ENCODE measurements around the gene PEX11A. TPM values are rescaled to one million over a fixed set of nuclear protein-coding genes. Genes with fewer than 3 reads are reported as not detected.

The PEX11A gene
- total and polyA plus RNA-seq, 2 donors (not counting 1 experiment from before 2014, with no cell fraction given): 0.78 to 2.4 TPM

GRCh38 chr15:89648106-89649012, 42.2 kb downstream of the PEX11A start:
- H3K27ac ChIP-seq (ENCODE audit: low read length in 2 of 2): no peak overlapping the region
- Mint-ChIP-seq H3K4me3 (no peak overlapping the region), H3K27me3 (peaks cover 4% of the 10 kb centered on the region), H3K9me3 (ENCODE audit: insufficient read depth) (no peaks in the 10 kb centered on the region), H3K4me1 (peaks cover 3% of the 10 kb centered on the region), H3K27ac (no peak overlapping the region)
- no peaks in the 10 kb centered on the region for H3K79me2 ChIP-seq (ENCODE audit: control insufficient read depth, insufficient read depth, low read length)
- ATAC-seq (ENCODE audit: low read depth) (no peak), DNase-seq (no peak)
- H4K20me1 ChIP-seq (ENCODE audit: control insufficient read depth, insufficient read depth, low read length, poor library complexity, severe bottlenecking): no peaks in the 10 kb centered on the region
- 95% methylated on average over 95 of the region's 102 CpGs for WGBS (ENCODE audit: insufficient coverage)
- ChIA-PET CTCF (interaction anchor here (1.2 kb wide), 1 partner anchor 439 kb away, joined by 3 read pairs; no protein-coding TSS in a partner anchor), POLR2A (no interaction called here)
- H3K27me3 ChIP-seq (replicated peaks in 1 of 4; ENCODE audit: control extremely low read depth in 1 of 4, control insufficient read depth in 3 of 4, insufficient read depth in 4 of 4, low read length in 3 of 4): peaks cover 0 to 6% (median 0%) of the 10 kb centered on the region in 4 experiments
- H3K4me3 ChIP-seq (ENCODE audit: control extremely low read depth in 1 of 5, extremely low read depth in 1 of 5, insufficient read depth in 1 of 5, low read depth in 2 of 5, low read length in 4 of 5): no peak overlapping the region
- H3K4me2 ChIP-seq (replicated peaks; ENCODE audit: low read depth, low read length, poor library complexity, severe bottlenecking): no peak overlapping the region
- no peak overlapping the region for H3K9ac ChIP-seq (ENCODE audit: low read length)
- H3K36me3 ChIP-seq (replicated peaks in 1 of 2; ENCODE audit: control extremely low read depth in 1 of 2, control insufficient read depth in 1 of 2, extremely low read depth in 1 of 2, insufficient read depth in 2 of 2, low read length in 1 of 2): no peaks in the 10 kb centered on the region
- H3K4me1 ChIP-seq (ENCODE audit: control insufficient read depth in 2 of 2, insufficient read depth in 2 of 2, low read length in 2 of 2): no peaks in the 10 kb centered on the region
- no peak overlapping the region for H2AFZ ChIP-seq (ENCODE audit: insufficient read depth, low read depth, low read length, poor library complexity, severe bottlenecking)
- intact Hi-C loops (cut with micrococcal nuclease): no loop called here
- TF ChIP-seq EZH2 (IDR thresholded peaks at IDR 0.05; ENCODE audit: borderline replicate concordance, insufficient read depth, low read depth, low read length, poor library complexity, severe bottlenecking): no peak
- TF ChIP-seq, protein P1, sequence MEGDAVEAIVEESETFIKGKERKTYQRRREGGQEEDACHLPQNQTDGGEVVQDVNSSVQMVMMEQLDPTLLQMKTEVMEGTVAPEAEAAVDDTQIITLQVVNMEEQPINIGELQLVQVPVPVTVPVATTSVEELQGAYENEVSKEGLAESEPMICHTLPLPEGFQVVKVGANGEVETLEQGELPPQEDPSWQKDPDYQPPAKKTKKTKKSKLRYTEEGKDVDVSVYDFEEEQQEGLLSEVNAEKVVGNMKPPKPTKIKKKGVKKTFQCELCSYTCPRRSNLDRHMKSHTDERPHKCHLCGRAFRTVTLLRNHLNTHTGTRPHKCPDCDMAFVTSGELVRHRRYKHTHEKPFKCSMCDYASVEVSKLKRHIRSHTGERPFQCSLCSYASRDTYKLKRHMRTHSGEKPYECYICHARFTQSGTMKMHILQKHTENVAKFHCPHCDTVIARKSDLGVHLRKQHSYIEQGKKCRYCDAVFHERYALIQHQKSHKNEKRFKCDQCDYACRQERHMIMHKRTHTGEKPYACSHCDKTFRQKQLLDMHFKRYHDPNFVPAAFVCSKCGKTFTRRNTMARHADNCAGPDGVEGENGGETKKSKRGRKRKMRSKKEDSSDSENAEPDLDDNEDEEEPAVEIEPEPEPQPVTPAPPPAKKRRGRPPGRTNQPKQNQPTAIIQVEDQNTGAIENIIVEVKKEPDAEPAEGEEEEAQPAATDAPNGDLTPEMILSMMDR (IDR thresholded peaks at IDR 0.05): no peak
- peaks cover 0 to 17% (median 0%) of the 10 kb centered on the region in 3 donors for H3K9me3 ChIP-seq (ENCODE audit: control extremely low read depth in 1 of 3, control insufficient read depth in 2 of 3, insufficient read depth in 1 of 3, low read length in 2 of 3)
